T47D (cell line): ENCODE measurements around the gene NPY5R.

Experiments
- DNase-seq, 2 experiments: peaks; one replicate each; pipeline versions ENCODE4 v3.0.0 to v3.0.0-alpha.2; 2011 to 2012; ENCODE audit warnings: low read depth in 1 of 2, low spot score in 1 of 2
- JUND ChIP-seq: IDR thresholded peaks from 2 replicates; pipeline ENCODE4 v1.6.1; 2012; ENCODE audit warnings: low read depth
- in situ Hi-C: cut with HindIII; loops from 2 replicates; pipeline ENCODE4 v1.10.0; 2016; ENCODE audit warnings: low sequenced_read_pairs, low pct_unique_long_range_greater_than_20kb

Gene NPY5R

GRCh38 chr4:163343604-163344146 lies at the start of gene NPY5R:
TSS of gene NPY5R (plus strand) at chr4:163343892. CDS start at chr4:163350274, 6,382 bp downstream.
- no peak for DNase-seq
- no peak for TF ChIP-seq JUND
- in situ Hi-C loops: no loop called here

GRCh38 chr4:163295138-163295537 lies 48.6 kb upstream of the NPY5R start:
- in situ Hi-C loops: no loop called here
- TF ChIP-seq JUND: no peak
- no peak for DNase-seq

- no peak for DNase-seq
- in situ Hi-C loops: no loop called here
- no peak for TF ChIP-seq JUND
These were observed 43.2 kb upstream of the NPY5R start for GRCh38 chr4:163300445-163300844.

- no peak for DNase-seq
- in situ Hi-C loops: no loop called here
- no peak for TF ChIP-seq JUND
These were observed 40.6 kb upstream of the NPY5R start for GRCh38 chr4:163303069-163303468.

GRCh38 chr4:163309466-163309865 lies 34.2 kb upstream of the NPY5R start:
- no peak for DNase-seq
- TF ChIP-seq JUND: no peak
- in situ Hi-C loops: no loop called here

- DNase-seq: no peak
- TF ChIP-seq JUND: no peak
- in situ Hi-C loops: no loop called here
These were observed 26.6 kb upstream of the NPY5R start for GRCh38 chr4:163317110-163317509.

- no peak for DNase-seq
- in situ Hi-C loops: no loop called here
- TF ChIP-seq JUND: no peak
These were observed 12.6 kb upstream of the NPY5R start for GRCh38 chr4:163330916-163331628.

GRCh38 chr4:163331629-163332376 lies 11.9 kb upstream of the NPY5R start:
- in situ Hi-C loops: no loop called here
- peak; percentile 21 to 28 for DNase-seq
- TF ChIP-seq JUND: no peak

GRCh38 chr4:163332526-163333406 lies 10.9 kb upstream of the NPY5R start, which contains the start of gene NPY1R:
TSS of gene NPY1R (minus strand) at chr4:163332596. CDS start at chr4:163326554, 6,042 bp downstream.
- DNase-seq: peak; percentile 70 to 83
- no peak for TF ChIP-seq JUND
- in situ Hi-C loops: no loop called here

- TF ChIP-seq JUND: no peak
- in situ Hi-C loops: no loop called here
- DNase-seq: no peak
These were observed 8.3 kb upstream of the NPY5R start for GRCh38 chr4:163335384-163335783.

- no peak for TF ChIP-seq JUND
- peak; percentile 15 to 32 for DNase-seq
- in situ Hi-C loops: no loop called here
These were observed 744 bp downstream of the NPY5R start for GRCh38 chr4:163344147-163345125.
